PC-3 (cell line): ENCODE data around the gene CEP192.

Experiments
- EZH2 ChIP-seq: fragments of 300-600 bp; sonication (generic); IDR thresholded peaks from one replicate; pipeline ENCODE4 v1.6.1; 2017; ENCODE audit warnings: antibody characterized with exemption, mild to moderate bottlenecking, low read length; ENCODE audit not compliant: unreplicated experiment
- EZH2phosphoT487 ChIP-seq: fragments of 300-600 bp; sonication (generic); IDR thresholded peaks from 2 replicates; pipeline ENCODE4 v1.6.1; 2018; ENCODE audit warnings: mild to moderate bottlenecking, antibody characterized with exemption, low read length, borderline replicate concordance
- TF ChIP-seq, protein P1 (sequence below): fragments of 300-600 bp; sonication (generic); conservative IDR thresholded peaks from 2 replicates; pipeline ENCODE4 v1.5.1; 2017; ENCODE audit warnings: antibody characterized with exemption, low read depth, mild to moderate bottlenecking, low read length

DNA sequence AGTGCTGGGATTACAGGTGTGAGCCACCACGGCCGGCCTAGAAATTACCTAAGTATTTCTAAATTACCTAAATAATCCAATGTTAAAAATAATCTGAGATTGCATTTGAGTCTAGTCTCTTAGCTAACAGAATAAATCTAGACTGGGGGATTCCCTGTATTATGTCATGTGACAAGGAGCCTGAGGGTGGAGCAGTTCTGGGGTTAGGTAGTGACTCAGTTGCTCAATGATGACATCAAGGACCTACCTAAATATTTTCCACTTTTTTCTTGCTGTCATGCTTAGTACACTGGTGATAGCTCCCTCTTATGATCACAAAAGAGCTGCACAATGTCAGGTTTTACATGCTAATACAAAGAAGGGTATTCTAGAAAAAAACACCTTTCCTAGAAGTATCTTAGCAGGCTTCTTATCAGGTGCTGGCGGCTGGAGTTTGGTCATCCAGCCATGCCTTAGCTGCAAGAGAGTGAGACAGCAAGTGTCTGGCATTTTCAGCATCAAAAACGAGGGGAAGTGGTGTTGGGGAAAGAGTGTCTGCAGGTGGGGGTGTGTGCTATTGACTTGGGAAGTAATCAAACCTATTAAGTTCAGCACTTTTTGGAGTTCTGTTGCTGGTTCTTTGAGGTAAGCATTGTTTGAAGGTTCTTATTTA, 17.5 kb upstream of the CEP192 start:
- TF ChIP-seq, protein P1, sequence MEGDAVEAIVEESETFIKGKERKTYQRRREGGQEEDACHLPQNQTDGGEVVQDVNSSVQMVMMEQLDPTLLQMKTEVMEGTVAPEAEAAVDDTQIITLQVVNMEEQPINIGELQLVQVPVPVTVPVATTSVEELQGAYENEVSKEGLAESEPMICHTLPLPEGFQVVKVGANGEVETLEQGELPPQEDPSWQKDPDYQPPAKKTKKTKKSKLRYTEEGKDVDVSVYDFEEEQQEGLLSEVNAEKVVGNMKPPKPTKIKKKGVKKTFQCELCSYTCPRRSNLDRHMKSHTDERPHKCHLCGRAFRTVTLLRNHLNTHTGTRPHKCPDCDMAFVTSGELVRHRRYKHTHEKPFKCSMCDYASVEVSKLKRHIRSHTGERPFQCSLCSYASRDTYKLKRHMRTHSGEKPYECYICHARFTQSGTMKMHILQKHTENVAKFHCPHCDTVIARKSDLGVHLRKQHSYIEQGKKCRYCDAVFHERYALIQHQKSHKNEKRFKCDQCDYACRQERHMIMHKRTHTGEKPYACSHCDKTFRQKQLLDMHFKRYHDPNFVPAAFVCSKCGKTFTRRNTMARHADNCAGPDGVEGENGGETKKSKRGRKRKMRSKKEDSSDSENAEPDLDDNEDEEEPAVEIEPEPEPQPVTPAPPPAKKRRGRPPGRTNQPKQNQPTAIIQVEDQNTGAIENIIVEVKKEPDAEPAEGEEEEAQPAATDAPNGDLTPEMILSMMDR = no peak
- TF ChIP-seq EZH2phosphoT487 (no peak), EZH2 (no peak)
